ENCODE data around the gene TSNAXIP1. TPM values are rescaled to one million over a fixed set of nuclear protein-coding genes. Genes with fewer than 3 reads are reported as not detected.

Gene TSNAXIP1
- total and polyA plus RNA-seq, 9 of the 15 experiments (the other 6 are each of a cell fraction or from before 2014, with no cell fraction given): 0.03 to 0.24 (median 0.11) TPM; not detected in 4

DNA sequence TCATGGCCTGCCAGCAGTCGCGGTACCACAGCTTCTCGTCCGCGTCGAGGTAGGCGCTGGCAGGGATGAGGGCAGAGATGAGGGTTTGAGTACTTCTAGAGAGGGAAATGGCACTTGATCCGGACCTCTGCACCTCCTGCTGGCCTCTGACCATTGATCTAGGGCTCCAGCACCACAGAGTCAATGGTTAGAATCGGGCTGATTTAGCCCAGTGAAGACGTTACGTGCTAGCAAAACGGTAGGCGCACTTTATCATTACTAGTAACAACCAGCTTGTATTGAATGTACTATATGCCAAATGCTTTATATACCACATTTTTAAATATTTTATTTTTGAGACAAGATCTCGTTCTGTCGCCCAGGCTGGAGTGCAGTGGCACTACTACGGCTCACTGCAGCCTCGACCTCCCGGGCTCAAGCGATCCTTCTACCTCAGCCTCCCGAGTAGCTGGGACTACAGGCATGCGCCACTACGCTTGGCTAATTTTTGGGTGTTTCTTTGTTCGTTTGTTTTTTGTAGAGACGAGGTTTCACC lies 526 bp downstream of the TSNAXIP1 start (continued):
- TF ChIP-seq, protein P1, sequence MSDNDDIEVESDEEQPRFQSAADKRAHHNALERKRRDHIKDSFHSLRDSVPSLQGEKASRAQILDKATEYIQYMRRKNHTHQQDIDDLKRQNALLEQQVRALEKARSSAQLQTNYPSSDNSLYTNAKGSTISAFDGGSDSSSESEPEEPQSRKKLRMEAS (CRISPR knock-in tag; IDR thresholded peaks at IDR 0.05): 0 out of 2 replicates have a peak, but pooled peaks have one; percentile 4
- TF ChIP-seq HDAC1 (IDR thresholded peaks at IDR 0.05) (peak in 1 of 2 experiments; percentile 94; a peak in 2 of 4 replicates), LCOR (CRISPR knock-in tag; IDR thresholded peaks at IDR 0.05) (0 out of 2 replicates have a peak, but pooled peaks have one; percentile 8), ETV6 (IDR thresholded peaks at IDR 0.05; ENCODE audit: borderline replicate concordance in 1 of 2, low read depth in 2 of 2, low read length in 1 of 2) (no peak), ETV6 (CRISPR knock-in tag; IDR thresholded peaks at IDR 0.05; ENCODE audit: borderline replicate concordance) (no peak), MTA3 (IDR thresholded peaks at IDR 0.05; ENCODE audit: borderline replicate concordance) (peak; percentile 29; the same call in 1 of the 2 replicates), ZNF699 (CRISPR knock-in tag; IDR thresholded peaks at IDR 0.05; ENCODE audit: insufficient replicate concordance) (no peak), RB1 (IDR thresholded peaks at IDR 0.05; ENCODE audit: low read depth) (0 out of 2 replicates have a peak, but pooled peaks have one; percentile 4), ZSCAN32 (CRISPR knock-in tag; IDR thresholded peaks at IDR 0.05) (no peak), YBX1 (IDR thresholded peaks at IDR 0.05) (no peak), PHF20 (IDR thresholded peaks at IDR 0.05; ENCODE audit: partially characterized antibody) (peak; percentile 19), ZNF436 (CRISPR knock-in tag; IDR thresholded peaks at IDR 0.05) (no peak), SIRT6 (IDR thresholded peaks at IDR 0.05; ENCODE audit: low read depth, low read length) (no peak)
- TF ChIP-seq, protein P2, sequence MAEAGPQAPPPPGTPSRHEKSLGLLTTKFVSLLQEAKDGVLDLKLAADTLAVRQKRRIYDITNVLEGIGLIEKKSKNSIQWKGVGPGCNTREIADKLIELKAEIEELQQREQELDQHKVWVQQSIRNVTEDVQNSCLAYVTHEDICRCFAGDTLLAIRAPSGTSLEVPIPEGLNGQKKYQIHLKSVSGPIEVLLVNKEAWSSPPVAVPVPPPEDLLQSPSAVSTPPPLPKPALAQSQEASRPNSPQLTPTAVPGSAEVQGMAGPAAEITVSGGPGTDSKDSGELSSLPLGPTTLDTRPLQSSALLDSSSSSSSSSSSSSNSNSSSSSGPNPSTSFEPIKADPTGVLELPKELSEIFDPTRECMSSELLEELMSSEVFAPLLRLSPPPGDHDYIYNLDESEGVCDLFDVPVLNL (CRISPR knock-in tag; IDR thresholded peaks at IDR 0.05; ENCODE audit: low read depth): 0 out of 2 replicates have a peak, but pooled peaks have one; percentile 48
- TF ChIP-seq, protein P3, sequence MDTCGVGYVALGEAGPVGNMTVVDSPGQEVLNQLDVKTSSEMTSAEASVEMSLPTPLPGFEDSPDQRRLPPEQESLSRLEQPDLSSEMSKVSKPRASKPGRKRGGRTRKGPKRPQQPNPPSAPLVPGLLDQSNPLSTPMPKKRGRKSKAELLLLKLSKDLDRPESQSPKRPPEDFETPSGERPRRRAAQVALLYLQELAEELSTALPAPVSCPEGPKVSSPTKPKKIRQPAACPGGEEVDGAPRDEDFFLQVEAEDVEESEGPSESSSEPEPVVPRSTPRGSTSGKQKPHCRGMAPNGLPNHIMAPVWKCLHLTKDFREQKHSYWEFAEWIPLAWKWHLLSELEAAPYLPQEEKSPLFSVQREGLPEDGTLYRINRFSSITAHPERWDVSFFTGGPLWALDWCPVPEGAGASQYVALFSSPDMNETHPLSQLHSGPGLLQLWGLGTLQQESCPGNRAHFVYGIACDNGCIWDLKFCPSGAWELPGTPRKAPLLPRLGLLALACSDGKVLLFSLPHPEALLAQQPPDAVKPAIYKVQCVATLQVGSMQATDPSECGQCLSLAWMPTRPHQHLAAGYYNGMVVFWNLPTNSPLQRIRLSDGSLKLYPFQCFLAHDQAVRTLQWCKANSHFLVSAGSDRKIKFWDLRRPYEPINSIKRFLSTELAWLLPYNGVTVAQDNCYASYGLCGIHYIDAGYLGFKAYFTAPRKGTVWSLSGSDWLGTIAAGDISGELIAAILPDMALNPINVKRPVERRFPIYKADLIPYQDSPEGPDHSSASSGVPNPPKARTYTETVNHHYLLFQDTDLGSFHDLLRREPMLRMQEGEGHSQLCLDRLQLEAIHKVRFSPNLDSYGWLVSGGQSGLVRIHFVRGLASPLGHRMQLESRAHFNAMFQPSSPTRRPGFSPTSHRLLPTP (IDR thresholded peaks at IDR 0.05; ENCODE audit: borderline replicate concordance, extremely low read depth, insufficient read length): no peak
- TF ChIP-seq, protein P4, sequence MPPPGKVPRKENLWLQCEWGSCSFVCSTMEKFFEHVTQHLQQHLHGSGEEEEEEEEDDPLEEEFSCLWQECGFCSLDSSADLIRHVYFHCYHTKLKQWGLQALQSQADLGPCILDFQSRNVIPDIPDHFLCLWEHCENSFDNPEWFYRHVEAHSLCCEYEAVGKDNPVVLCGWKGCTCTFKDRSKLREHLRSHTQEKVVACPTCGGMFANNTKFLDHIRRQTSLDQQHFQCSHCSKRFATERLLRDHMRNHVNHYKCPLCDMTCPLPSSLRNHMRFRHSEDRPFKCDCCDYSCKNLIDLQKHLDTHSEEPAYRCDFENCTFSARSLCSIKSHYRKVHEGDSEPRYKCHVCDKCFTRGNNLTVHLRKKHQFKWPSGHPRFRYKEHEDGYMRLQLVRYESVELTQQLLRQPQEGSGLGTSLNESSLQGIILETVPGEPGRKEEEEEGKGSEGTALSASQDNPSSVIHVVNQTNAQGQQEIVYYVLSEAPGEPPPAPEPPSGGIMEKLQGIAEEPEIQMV (tag; conservative IDR thresholded peaks at IDR 0.05; ENCODE audit: low read depth): no peak
- TF ChIP-seq, protein P5, sequence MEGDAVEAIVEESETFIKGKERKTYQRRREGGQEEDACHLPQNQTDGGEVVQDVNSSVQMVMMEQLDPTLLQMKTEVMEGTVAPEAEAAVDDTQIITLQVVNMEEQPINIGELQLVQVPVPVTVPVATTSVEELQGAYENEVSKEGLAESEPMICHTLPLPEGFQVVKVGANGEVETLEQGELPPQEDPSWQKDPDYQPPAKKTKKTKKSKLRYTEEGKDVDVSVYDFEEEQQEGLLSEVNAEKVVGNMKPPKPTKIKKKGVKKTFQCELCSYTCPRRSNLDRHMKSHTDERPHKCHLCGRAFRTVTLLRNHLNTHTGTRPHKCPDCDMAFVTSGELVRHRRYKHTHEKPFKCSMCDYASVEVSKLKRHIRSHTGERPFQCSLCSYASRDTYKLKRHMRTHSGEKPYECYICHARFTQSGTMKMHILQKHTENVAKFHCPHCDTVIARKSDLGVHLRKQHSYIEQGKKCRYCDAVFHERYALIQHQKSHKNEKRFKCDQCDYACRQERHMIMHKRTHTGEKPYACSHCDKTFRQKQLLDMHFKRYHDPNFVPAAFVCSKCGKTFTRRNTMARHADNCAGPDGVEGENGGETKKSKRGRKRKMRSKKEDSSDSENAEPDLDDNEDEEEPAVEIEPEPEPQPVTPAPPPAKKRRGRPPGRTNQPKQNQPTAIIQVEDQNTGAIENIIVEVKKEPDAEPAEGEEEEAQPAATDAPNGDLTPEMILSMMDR (IDR thresholded peaks at IDR 0.05 in 2 of 3, conservative IDR thresholded peaks at IDR 0.05 in 1 of 3; ENCODE audit: insufficient read depth in 2 of 3, low read depth in 1 of 3, low read length in 3 of 3): peak; percentile 10 to 28 (median 17); a peak in 2 of 6 replicates
- TF ChIP-seq, protein P6, sequence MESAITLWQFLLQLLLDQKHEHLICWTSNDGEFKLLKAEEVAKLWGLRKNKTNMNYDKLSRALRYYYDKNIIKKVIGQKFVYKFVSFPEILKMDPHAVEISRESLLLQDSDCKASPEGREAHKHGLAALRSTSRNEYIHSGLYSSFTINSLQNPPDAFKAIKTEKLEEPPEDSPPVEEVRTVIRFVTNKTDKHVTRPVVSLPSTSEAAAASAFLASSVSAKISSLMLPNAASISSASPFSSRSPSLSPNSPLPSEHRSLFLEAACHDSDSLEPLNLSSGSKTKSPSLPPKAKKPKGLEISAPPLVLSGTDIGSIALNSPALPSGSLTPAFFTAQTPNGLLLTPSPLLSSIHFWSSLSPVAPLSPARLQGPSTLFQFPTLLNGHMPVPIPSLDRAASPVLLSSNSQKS (CRISPR knock-in tag; IDR thresholded peaks at IDR 0.05): no peak

All from K562 (cell line).